Epithelial cell of esophagus (primary cell): ENCODE measurements around the gene SAMSN1.
A peak's percentile ranks its signal among the peaks of the same experiment; 100 is the strongest.

ENCODE experiments used
- DNase-seq: peaks from one replicate; pipeline ENCODE4 v3.0.0; 2010; ENCODE audit warnings: low read depth
- H3K4me3 ChIP-seq: 2 replicates; pipeline ENCODE4 v1.5.1; 2011; ENCODE audit warnings: mild to moderate bottlenecking, low read length, control low read depth
- TF ChIP-seq, protein P1 (sequence below): IDR thresholded peaks from 2 replicates; pipeline ENCODE4 v1.5.1; 2011; ENCODE audit warnings: low read depth, mild to moderate bottlenecking, low read length, control low read depth, inconsistent platforms; ENCODE audit not compliant: insufficient read depth; ENCODE audit errors: missing control alignments

Gene SAMSN1

GRCh38 chr21:14566894-14567293, 20.8 kb upstream of the SAMSN1 start:
- H3K4me3 ChIP-seq = no peak overlapping the region
- TF ChIP-seq, protein P1, sequence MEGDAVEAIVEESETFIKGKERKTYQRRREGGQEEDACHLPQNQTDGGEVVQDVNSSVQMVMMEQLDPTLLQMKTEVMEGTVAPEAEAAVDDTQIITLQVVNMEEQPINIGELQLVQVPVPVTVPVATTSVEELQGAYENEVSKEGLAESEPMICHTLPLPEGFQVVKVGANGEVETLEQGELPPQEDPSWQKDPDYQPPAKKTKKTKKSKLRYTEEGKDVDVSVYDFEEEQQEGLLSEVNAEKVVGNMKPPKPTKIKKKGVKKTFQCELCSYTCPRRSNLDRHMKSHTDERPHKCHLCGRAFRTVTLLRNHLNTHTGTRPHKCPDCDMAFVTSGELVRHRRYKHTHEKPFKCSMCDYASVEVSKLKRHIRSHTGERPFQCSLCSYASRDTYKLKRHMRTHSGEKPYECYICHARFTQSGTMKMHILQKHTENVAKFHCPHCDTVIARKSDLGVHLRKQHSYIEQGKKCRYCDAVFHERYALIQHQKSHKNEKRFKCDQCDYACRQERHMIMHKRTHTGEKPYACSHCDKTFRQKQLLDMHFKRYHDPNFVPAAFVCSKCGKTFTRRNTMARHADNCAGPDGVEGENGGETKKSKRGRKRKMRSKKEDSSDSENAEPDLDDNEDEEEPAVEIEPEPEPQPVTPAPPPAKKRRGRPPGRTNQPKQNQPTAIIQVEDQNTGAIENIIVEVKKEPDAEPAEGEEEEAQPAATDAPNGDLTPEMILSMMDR = no peak
- no peak for DNase-seq

DNA sequence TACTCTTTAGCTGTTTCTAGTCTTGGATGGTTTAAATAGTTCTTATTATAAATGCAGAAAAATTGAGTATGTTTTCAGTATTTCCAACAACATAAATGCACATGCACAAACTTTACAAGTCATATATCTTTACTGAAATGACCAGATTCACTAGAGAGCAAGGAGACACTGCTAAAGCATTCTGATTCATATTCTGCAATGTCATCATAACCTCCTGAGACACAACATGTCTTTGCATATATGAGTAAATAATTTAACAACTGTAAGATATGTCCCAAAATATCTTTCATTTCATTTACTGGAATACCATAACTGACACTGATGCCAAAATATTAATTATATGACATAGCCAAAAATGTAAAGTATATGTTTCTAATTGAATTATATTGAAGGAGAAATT, 16.8 kb upstream of the SAMSN1 start:
- H3K4me3 ChIP-seq = no peak overlapping the region
- TF ChIP-seq, protein P1 = no peak
- DNase-seq = no peak

- H3K4me3 ChIP-seq = no peak overlapping the region
- TF ChIP-seq, protein P1 = no peak
- DNase-seq = no peak
Observed at GRCh38 chr21:14560555-14560954, 14.4 kb upstream of the SAMSN1 start.

DNA sequence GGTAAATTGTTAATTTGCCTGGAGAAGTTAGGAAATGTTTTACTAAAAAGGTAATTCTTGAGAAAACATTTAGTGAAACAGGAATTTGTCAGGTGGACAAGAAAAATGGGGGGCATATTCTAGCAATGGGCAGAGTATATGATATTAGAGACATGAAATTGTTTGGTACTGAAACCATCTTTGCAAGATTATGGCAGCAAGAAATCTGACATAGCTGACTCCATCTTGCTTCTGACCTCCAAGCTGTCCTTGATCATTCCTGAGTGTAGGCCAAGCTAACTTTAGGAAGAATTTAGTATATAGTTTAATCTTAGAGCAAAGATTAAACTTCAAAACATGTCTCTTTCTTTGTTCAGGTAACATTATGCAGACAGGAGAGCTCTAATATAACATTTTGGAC, 14.0 kb upstream of the SAMSN1 start:
- TF ChIP-seq, protein P1 = no peak
- no peak for DNase-seq
- H3K4me3 ChIP-seq = no peak overlapping the region

DNA sequence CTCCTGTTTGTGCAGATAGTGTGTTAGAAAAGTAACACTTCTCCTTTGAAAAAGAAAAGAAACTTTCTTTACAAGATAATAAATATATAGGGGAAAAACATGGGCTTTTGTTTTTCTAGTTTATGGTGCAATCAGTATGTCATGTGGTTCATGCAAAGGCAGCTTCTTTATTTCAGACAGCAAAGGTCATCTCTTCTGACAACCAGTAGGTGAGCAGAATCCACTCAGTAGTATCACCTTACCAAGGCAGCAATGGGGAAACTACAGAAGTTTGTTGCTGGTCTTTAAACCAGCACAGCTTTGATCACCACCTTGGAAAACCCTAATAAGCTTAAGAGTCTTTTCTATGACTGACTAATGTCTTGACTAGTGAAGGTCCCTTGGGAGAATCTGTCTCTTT, 13.0 kb upstream of the SAMSN1 start:
- TF ChIP-seq, protein P1 = no peak
- no peak overlapping the region for H3K4me3 ChIP-seq
- DNase-seq = no peak

GRCh38 chr21:14557413-14557812, 11.3 kb upstream of the SAMSN1 start:
- H3K4me3 ChIP-seq = no peak overlapping the region
- TF ChIP-seq, protein P1 = no peak
- DNase-seq = no peak

GRCh38 chr21:14554948-14555347, 8.8 kb upstream of the SAMSN1 start:
- DNase-seq = peak; percentile 27
- TF ChIP-seq, protein P1 = no peak
- H3K4me3 ChIP-seq = no peak overlapping the region
